Measurements from ENCODE around the gene PSMB5.

PSMB5 gene

DNA sequence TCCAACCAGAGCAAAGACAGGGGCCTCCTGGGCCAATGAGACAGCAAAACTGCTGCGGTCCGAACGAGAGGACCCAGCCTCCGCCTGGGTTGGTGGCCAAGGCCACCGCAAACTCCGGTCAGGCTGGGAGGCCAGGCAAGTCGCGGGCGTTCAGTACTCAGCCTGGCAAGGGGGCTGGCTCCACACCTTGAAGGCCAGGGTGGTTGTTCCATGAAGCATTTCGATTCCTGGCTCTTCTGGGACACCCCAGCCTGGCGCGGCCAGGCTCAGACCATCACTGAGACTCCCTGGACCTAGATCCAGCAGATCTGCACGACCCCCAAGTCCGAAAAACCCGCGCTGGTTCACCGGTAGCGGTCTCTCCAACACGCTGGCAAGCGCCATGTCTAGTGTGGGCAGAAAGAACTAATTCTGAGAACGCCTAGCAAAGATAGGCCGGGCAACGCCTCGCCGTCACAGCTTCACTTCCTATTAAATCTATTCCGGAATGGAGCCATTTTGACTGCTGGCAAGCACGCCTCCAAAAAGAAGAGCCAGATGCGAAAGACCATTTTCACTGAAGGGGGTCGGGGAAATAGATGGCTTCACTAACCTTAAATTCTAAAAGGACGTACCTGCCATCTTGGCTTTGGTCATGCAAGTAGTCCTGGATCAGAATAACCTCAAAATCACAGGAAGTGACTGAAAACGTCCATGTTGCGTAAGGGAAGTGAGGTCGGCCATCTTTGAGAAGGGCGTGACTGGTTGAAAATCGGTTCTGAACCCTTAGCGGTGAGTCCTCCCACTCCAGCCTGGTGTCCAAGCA is at the start of gene PSMB5:
Gene PSMB5 (minus strand): TSS at position 403 of the 805 bp plus-strand sequence. CDS start 19 bp downstream, at position 384.
- DNase-seq (ENCODE audit: low read depth in 2 of 2) = peak; percentile 78 to 80

DNA sequence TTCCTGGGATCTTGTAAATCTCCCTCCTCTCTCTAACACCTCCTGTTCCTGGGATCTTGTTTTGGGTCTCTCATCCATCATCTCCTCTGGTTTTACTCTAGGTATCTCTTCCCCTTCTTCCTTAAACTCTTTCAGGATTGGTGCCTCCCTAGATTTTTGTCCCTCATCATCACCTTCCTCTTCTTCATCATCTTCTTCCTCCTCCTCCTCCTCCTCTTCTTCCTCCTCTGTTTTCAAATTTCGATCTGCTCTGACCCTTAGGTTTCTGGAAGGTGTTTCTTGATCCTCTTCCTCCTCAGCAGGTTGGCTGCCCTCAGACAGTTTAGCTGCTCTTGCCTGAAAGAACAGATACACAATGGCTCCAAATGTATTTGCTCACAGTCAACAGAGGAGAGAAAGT is 45.8 kb upstream of the PSMB5 start:
- no peak for DNase-seq (ENCODE audit: low read depth in 2 of 2)

DNA sequence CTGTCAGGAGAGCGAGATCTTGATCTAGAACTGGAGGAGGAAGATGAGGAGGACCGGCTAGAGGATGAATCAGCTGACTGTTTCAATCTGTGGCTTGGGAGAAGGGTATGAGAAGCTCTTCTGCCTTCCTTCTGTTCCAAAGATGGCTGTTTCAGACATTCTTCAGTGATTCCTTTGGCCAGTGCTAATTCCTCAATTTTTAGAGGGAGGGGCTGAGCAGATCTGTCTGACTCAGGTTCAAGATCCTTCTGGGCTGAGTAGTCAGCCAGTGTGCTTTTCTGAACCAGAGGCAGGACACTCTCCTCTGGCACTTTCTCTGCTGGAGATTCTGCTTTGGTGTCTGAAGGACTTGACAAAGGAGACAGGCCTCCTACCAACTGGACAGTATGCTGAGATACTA is 45.0 kb upstream of the PSMB5 start:
- DNase-seq (ENCODE audit: low read depth in 2 of 2) = no peak

DNA sequence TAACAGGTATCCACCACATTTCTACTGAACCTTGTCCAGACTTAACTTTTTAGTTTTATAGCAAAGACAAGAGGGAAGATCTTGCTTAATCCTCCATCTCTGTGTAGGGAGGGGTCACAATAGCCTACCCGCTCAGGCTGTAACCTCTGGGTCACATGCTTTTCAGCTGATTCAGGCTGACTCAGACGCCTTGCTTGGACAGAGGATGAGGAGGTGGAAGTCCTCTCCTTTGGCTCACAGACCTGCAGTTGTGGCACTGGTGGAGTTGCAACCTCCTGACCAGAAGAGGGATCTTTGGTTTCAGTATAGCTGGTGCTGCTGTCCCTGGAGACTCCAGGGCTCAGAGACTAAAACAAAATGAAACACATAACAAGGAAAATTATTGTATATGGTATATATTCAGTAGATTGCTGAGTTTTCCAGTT is 44.0 kb upstream of the PSMB5 start:
- DNase-seq (ENCODE audit: low read depth in 2 of 2) = no peak

DNA sequence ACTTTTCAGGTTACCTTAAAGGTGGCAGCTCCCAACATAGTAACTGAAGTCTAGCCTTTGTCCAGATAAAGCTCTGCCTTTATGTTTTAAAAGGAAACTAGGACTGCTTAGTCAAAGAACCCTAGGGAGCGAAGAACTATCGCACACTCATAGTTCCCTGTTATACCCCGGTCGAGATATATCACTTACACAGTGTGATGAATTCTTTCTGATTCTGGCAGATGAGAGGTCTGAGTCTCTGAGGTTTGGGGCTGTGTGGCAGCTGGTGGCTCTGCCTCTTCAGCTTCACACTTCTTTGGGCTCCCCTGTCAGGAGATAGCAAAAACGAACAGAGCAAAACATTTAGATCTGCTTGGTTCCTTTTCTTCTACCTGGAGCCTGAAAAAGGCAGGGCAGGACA is 43.3 kb upstream of the PSMB5 start:
- DNase-seq (ENCODE audit: low read depth in 2 of 2) = no peak

DNA sequence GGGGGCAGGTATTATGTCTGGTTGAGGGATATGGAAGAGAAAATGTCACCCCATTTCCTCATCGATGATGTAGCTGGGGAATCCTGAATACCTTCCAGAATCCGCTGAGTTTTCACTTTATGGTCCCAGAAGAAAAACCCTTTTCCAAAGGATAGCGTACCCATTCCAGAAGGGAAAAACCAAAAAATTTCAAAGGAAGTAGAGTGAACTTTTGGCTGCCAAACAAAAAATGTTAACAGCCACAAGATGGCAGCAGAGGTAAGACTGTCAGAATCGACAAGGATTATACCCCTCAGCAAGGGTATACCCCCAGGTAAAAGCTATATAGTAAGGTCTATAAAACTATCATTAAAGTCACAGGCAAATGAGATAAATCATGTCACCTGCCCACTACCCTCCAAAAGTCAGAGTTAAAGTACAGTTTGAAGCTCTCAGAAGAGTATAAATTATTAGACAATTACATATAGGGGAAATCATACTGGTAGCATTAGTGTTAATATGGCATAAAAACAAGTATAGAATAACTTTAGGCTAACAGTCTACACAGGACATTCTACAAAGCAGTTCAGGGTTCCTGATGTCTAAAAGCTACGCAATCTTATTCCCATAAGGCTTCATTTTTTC is 42.2 kb upstream of the PSMB5 start:
- DNase-seq (ENCODE audit: low read depth in 2 of 2) = no peak

DNA sequence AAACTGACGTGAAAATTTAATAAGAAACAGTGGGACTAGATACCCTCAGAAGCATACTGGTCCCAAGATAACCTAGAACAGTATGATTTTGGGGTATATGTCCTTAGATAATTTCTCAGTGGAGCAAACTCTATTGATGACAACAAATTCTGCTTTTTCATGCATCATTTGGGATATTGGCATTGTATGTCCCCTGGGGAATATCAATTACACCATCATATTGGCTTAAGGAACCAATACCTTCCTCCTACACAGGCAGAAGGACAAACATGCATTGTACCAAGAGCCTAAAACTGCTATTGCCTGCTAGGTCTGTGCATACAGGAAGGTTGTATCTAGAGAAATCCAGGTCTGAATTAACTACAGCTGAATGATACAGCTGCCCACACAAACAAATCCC is 40.2 kb upstream of the PSMB5 start:
- DNase-seq (ENCODE audit: low read depth in 2 of 2) = no peak

DNA sequence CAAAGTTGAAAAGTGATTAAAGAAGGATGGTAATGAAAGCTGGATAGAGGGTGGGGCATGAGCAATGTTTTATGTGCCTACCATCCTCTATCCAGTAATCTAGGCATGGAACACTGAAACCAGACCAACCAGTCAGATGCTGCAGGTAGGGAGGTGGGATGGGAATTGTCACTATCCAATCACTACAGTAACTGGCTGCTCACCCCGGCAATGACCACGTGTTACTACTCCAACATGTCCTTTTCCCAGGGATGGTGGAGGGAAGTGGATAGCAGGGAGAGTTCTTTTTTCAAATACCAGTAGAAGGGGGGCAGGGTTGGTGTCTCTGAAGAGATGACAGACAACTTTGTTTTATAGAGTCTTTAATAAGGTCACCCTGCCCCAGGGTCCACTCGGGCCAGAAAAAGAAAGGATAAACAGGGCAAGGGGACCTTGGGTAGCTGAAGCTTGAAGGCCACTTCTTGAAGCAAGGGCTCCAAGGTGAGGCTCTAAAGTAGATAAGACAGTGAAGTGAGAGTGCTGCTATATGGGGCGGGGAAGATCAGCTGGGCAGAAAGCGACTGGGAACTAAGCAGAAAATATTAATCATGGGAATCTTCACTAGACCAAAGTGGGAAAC is 37.3 kb upstream of the PSMB5 start:
- DNase-seq (ENCODE audit: low read depth in 2 of 2) = no peak

DNA sequence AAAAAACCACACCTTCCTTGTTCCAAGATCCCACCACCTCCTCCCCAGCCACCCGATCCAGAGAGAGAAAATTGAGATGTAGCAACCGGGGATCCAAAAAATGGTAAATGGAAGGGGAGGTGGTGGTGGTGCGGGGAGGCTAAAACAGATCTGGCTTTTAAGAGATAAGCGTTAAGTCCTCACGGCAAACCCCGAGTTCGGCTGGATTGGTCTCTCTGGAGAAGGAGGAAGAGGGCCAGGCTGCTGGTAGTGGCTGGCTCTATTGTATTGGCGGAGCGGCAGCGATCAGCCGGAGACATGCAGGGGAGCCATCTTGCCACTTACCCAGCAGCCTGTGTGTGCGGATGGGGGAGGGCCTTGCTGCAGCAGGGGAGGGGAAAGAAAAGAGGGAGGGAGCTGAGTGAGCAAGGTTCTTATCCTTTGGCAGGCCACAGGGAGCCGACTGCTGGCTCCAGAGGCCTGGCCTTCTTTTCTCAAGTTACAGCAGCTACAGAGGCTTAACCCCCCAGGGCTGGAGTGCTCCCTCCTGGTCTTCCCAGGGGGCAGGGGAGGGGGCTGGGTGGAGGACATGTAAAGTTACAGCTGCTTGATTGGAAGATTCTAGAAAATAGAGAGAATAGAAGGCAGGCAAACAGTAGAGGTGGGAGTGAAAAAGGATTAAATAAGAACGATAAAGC is 36.7 kb upstream of the PSMB5 start:
- DNase-seq (ENCODE audit: low read depth in 2 of 2) = peak; percentile 64 to 66

DNA sequence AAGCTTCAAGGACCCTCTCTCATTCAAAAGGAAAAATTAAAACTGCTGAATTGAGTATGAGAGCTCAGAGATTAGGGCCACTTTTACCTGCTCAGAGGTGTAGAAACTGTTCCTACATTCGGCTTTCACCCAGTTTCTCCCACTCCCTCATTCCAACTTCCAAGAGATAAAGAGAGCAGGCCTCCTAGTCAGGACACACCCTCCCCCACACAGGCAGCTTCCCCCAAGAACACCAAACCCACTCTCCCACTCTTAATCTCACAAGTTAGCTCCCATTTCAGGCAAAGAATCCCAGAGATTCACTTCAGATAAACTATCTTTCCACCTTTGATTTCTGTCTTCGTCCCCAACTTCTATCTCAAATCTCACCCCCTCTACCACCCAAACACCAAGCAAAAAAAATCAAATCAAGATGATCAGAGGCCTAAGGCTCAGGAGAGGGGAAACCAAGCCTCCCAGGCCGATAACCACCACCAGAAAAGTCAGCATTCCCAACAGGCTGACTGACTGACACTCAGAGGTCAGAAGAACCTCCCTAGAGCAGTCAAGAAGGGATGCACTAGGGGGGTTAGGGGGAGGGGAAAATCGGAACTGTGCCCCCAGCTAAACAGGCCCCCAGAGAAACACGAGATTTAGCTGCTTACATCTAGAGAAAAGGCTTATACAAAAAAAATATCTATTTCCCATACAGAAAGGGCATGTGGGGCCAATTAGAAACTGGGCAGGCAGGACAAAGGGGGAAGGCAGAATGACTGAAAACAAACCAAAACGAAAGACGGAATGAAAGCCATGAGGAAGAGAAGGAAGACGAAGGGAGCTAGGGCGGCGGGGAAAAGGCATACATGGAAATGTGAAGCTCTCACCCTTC is 35.8 kb upstream of the PSMB5 start:
- no peak for DNase-seq (ENCODE audit: low read depth in 2 of 2)

DNA sequence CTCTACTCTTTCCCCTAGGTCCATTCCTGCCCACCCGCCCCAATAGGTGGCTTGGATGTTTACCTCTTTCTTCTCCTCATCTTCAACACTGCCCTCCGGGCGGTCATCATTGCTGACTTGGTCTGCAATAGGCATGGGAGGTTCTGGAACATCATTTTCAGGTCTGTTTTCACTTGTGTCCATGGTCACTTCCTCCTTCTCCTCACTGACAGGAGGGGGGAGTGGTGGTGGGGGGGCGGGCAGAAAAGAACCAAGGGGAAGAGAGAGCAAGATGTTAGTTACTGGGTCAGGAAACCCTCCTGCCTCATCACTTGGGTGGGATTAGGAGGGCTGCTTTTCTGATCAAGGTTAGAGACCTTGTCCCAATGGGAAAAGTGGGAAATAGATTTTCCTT is 34.7 kb upstream of the PSMB5 start:
- DNase-seq (ENCODE audit: low read depth in 2 of 2) = no peak

DNA sequence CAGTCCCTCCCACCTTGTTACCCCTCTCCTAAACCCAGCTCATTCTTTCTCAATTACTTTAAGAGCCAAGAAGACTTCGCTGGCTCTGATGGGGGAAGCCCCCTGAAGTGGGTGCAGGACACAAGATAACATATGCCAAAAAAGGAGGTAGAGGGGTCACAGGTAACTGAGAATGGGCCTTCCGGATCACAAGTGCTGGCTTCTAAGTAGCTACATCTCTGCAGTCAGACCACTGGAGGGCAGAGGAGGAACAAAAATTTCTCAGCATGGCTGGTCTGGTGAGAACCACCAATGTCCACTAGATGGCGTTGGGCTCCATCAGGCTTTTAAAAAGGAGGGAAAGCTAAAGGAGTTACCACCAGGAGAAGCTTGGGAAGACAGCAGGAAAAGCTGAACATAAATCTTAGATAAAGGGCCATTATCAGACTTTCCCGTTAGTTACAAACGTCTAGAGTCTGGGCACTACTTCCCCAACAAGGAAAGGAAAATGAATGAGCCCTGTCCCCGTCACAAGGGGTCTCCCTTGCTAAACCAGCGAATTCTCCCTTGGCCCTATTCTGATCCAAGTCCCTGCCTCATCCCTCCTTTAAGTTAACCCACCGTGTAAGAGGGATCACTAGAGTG is 34.2 kb upstream of the PSMB5 start:
- peak; percentile 45 for DNase-seq (ENCODE audit: low read depth in 2 of 2)

DNA sequence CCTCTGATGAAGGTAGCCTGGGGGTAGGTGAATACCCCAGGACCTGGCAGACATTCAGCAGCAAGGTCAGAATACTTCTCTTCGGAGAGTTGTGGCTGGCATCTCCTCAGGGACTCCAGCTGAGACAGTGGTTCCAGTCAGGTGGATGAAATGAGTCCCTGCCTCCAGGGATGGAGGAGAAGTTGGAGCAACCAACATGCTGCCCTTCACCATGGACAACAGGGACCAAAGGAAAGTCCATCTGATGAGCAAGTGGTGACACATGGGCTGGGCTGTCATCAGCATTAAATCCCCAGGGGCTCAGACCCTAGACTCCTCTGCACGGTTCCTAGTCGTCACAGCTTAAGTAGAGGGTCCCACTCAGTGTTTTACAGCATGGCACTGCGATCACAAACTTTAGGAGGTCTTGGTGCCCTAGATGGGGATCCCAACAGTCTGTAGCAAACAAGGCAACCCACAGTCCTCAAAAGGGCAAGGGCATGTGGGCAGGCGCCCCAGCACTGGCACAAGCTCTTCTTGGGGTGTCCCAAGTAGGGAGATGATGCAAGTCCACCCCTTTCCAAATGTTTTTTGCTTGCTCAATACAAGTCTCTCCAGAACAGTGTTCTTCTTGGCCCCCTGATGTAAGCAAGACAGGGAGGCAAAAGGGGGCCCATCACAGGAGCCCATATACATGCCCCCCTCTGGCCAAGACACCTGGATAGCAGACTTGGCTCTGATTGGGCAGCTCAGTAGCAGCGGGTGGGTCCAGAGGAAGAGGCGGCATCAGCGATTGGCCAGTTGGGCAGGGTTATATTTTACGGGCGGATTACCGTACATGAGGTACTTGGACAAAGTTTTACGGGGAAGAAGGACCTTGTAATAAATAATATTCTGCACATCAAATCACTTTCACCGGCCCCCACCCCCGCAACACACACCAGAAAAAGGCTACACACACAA is 33.4 kb upstream of the PSMB5 start:
- no peak for DNase-seq (ENCODE audit: low read depth in 2 of 2)

DNA sequence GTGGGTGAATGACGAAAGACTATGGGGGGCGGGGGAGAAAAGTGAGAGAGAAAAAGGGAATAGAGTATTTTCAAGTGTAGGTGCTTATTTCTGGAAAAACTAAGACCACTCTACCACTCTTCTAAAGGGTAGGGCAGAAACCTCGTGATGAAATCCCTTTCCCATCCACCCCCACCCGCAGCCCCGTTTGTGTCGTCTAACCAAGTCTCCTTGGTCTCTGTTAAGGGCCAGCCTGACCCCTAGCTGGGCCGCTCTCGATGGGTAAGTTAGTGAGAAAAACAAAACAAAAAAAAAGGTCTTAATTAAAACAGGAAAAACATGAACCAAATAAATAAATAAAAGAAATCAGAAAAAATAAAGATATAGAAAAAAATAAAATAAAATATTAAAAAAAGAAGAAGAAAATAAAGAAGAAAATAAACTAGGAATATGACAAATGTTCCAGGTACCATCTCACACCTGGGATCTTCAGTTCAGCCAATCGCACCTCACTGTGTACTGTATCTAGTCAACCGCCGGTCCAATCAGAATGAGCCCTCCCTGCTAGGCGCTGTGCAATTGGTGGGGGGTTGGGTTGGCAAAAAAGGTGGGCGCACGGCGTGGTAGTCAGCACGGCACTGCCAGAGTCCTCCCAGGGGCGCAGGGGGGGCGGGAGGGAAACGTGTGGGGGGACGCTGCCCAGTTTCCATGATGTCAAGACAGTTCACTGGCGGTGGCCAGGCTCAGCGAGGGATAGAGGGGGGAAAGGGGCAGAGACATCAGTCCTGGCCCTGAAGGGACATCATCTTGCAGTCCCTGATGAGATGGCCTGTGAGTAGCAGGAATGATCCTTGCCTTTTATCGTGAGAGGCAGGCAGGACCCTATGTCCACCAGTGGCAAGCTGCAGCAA is 32.4 kb upstream of the PSMB5 start:
- no peak for DNase-seq (ENCODE audit: low read depth in 2 of 2)

DNA sequence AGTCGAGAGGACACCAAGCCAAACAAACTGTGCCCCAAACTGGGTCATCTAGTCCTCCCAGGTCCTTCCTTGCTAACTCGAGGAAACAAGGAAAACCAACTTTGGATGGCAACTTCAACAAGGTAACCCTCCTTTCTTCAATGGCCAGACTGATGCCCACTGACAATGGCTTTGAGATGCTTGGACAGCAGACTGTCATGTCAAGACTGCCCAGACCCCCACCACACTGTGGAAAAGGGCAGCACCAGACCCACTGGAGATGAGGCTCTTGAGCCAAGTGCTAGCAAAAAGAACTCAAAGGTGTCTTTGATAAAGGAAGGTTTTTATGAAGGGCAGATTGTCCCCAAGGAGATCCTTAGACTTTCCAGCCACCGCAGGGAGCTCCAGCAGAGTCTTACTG is 31.7 kb upstream of the PSMB5 start:
- no peak for DNase-seq (ENCODE audit: low read depth in 2 of 2)

DNA sequence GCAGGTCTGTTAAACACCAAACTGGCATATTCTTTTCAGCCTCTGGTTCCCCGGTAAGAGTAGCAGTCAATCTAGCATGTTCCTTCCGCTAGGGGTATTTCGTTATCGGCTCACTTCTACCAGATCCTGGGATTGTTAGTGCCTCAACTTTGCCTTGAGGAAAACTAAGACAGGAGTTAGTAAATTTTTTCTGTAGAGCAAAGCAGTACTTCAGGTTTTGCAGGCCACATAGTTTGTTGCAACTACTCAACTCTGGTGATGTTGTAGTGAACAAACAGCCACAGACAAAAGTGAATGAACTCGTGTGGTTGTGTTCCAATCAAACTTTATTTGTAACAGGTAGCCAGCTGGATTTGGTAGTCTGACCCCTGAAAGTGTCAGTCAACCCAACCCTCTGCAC is 28.9 kb upstream of the PSMB5 start:
- no peak for DNase-seq (ENCODE audit: low read depth in 2 of 2)

DNA sequence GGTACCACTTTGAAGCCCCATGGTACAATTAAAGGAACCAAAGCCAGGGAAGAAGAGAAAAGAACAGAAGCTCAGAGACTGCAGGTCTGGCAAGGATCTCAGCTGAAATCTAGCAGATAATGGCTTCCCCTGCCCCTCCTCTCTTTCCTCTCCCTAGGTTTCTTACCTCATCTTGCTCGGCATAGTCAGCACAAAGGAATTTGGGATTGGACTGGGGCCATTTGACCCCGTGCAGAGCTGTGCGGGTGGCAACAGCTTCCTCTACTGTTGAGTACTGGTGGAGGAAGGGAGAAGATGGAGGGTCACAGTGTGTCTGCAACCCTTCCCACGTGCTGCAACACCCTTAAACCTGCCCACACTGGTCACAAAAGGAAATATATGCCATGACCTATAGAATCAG is 27.3 kb upstream of the PSMB5 start:
- DNase-seq (ENCODE audit: low read depth in 2 of 2) = no peak

DNA sequence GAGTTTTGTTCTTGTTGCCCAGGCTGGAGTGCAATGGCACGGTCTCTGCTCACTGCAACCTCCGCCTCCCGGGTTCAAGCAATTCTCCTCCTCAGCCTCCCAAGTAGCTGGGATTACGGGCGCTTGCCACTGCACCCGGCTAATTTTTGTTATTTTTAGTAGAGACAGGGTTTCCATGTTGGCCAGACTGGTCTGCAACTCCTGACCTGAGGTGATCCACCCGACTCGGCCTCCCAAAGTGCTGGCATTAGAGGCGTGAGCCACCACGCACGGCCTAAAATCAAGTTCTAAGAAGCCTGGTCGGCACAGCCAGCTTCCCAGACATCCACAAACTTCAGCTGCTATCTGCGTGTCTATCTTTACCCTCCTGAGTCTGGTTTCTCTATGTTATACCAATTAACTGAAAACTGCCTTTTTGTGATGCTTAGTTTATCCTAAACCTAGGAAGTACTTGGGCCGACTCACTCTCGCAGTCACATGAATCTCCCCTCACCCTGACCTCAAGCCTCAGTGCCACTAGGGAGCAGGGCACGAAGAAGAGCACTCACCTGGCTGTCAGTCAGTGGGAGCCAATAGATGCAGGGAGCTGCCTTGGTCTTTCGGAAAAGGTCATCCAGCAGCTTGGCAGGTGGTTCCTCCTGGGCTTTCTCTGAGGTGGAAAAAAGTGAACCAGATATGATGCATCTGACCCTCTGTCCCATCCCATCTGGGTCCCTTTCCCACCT is 26.0 kb upstream of the PSMB5 start:
- no peak for DNase-seq (ENCODE audit: low read depth in 2 of 2)
